NCI-H2196 (cell line): ENCODE results near the gene PUSL1.

Experiments
- DNase-seq: peaks from one replicate; lab custom pipeline; 2025; ENCODE audit not compliant: unreplicated experiment; lab: John Stamatoyannopoulos, UW

PUSL1 gene

GRCh38 chr1:1335792-1336248 lies 27.4 kb downstream of the PUSL1 start:
- DNase-seq: no peak

GRCh38 chr1:1336446-1336845 lies 28.0 kb downstream of the PUSL1 start:
- DNase-seq: no peak

- DNase-seq: no peak
These were observed 28.8 kb downstream of the PUSL1 start for GRCh38 chr1:1336931-1337792.

GRCh38 chr1:1337793-1338147 lies 29.4 kb downstream of the PUSL1 start:
- peak; percentile 40 for DNase-seq

- DNase-seq: no peak
These were observed 29.9 kb downstream of the PUSL1 start for GRCh38 chr1:1338278-1338677.

GRCh38 chr1:1340185-1340584 lies 31.8 kb downstream of the PUSL1 start:
- no peak for DNase-seq

- DNase-seq: no peak
These were observed 32.6 kb downstream of the PUSL1 start for GRCh38 chr1:1340791-1341548.

GRCh38 chr1:1341549-1342021 lies 33.2 kb downstream of the PUSL1 start:
- DNase-seq: no peak

GRCh38 chr1:1342061-1342562 lies 33.7 kb downstream of the PUSL1 start:
- DNase-seq: no peak

GRCh38 chr1:1342584-1343115 lies 34.3 kb downstream of the PUSL1 start:
- no peak for DNase-seq

- DNase-seq: no peak
These were observed 35.5 kb downstream of the PUSL1 start for GRCh38 chr1:1343811-1344421.

GRCh38 chr1:1344655-1345361 lies 36.4 kb downstream of the PUSL1 start:
- no peak for DNase-seq

GRCh38 chr1:1345384-1345783 lies 37.0 kb downstream of the PUSL1 start:
- DNase-seq: no peak

GRCh38 chr1:1345860-1346500 lies 37.6 kb downstream of the PUSL1 start:
- DNase-seq: no peak

- no peak for DNase-seq
These were observed 38.1 kb downstream of the PUSL1 start for GRCh38 chr1:1346501-1346890.

GRCh38 chr1:1347026-1347595 lies 38.7 kb downstream of the PUSL1 start:
- no peak for DNase-seq

GRCh38 chr1:1347663-1348419 lies 39.4 kb downstream of the PUSL1 start:
- no peak for DNase-seq

GRCh38 chr1:1348420-1349255 lies 40.2 kb downstream of the PUSL1 start:
- DNase-seq: no peak
